K562 (cell line): ENCODE results near the gene CNFN. TPM values are rescaled to one million over a fixed set of nuclear protein-coding genes. Genes with fewer than 3 reads are reported as not detected.
A peak's percentile ranks its signal among the peaks of the same experiment; 100 is the strongest.

Experiments used
- CREM ChIP-seq: IDR thresholded peaks from 2 replicates; pipeline ENCODE4 v1.6.1; 2014; ENCODE audit warnings: antibody characterized with exemption, low read depth
- E2F6 ChIP-seq, 2 experiments: IDR thresholded peaks; 2 replicates each; pipeline ENCODE4 v1.6.1; 2011; ENCODE audit warnings: borderline replicate concordance in 1 of 2, control low read depth in 1 of 2, low read depth in 1 of 2, low read length in 1 of 2, mild to moderate bottlenecking in 1 of 2, mixed read lengths in 1 of 2, moderate library complexity in 1 of 2; ENCODE audit not compliant: insufficient read depth in 1 of 2, insufficient read length in 1 of 2, poor library complexity in 1 of 2, severe bottlenecking in 1 of 2; ENCODE audit errors: extremely low read depth in 1 of 2
- EP400 ChIP-seq: fragments of 450-650 bp; IDR thresholded peaks from 2 replicates; pipeline ENCODE4 v1.6.1; 2017; ENCODE audit warnings: antibody characterized with exemption, mild to moderate bottlenecking, moderate library complexity
- JUND ChIP-seq, 2 experiments: IDR thresholded peaks; 2 replicates in 1 of 2; 3 replicates in 1 of 2; pipeline ENCODE4 v1.6.1; 2011; ENCODE audit warnings: borderline replicate concordance in 2 of 2, low read depth in 2 of 2, low read length in 2 of 2, improper control_type of control experiment in 1 of 2, missing biosample characterization in 1 of 2, missing genetic modification characterization in 1 of 2, missing genetic modification reagents in 1 of 2
- KAT8 ChIP-seq: fragments of 450-650 bp; IDR thresholded peaks from 2 replicates; pipeline ENCODE4 v1.6.1; 2016; ENCODE audit warnings: low read depth, mild to moderate bottlenecking
- MGA ChIP-seq: fragments of 450-650 bp; IDR thresholded peaks from 2 replicates; pipeline ENCODE4 v1.6.1; 2016; ENCODE audit warnings: mild to moderate bottlenecking, moderate library complexity
- MTA2 ChIP-seq: fragments of 450-650 bp; IDR thresholded peaks from 2 replicates; pipeline ENCODE4 v1.6.1; 2016; ENCODE audit warnings: low read depth
- MTA3 ChIP-seq: fragments of 450-650 bp; formaldehyde crosslinking; IDR thresholded peaks from 2 replicates; pipeline ENCODE4 v1.6.1; 2017; ENCODE audit warnings: mild to moderate bottlenecking, borderline replicate concordance
- NR4A1 ChIP-seq, 2 experiments: fragments of 250-450 bp in 1 of 2; fragments of 450-650 bp in 1 of 2; sonication (Bioruptor Pico) in 1 of 2; IDR thresholded peaks; 2 replicates each; pipeline versions ENCODE4 v1.4.0 to v1.6.1; 2016 to 2020; ENCODE audit warnings: mild to moderate bottlenecking in 2 of 2, missing compliant biosample characterization in 1 of 2, missing genetic modification characterization in 1 of 2, moderate library complexity in 1 of 2
- SMARCE1 ChIP-seq: fragments of 450-650 bp; IDR thresholded peaks from 2 replicates; pipeline ENCODE4 v1.7.1; 2016; ENCODE audit warnings: mild to moderate bottlenecking
- TFAP4 ChIP-seq: sonication (generic); formaldehyde crosslinking; IDR thresholded peaks from 2 replicates; pipeline ENCODE4 v1.8.0; 2022; ENCODE audit warnings: missing genetic modification reagents, mild to moderate bottlenecking, moderate library complexity, borderline replicate concordance
- polyA plus RNA-seq, 8 experiments: library from polyadenylated mRNA; depleted of rRNA in 4 of 8; stranded (reverse) in 5 of 8; unstranded in 3 of 8; fragments of >200 nt; fragmentation: Nextera tagmentation in 2 of 8; fragmentation: Illumina TruSeq in 1 of 8; extraction: Ambion mirVana in 2 of 8; extraction: Trizol in 1 of 8; gene quantifications; 2 replicates each; pipeline versions ENCODE4 v1.2.1 to v1.2.3, GENCODE V29; 2011 to 2014; ENCODE audit warnings: inconsistent platforms in 1 of 8, missing spikeins in 1 of 8
- total RNA-seq, 7 experiments: library from RNA; depleted of rRNA in 6 of 7; stranded (reverse); fragments of >200 nt in 6 of 7; fragmentation: Illumina TruSeq in 2 of 7; extraction: Trizol in 2 of 7; gene quantifications; 2 replicates each; pipeline versions ENCODE4 v1.2.1 to v1.2.3, GENCODE V29; 2011 to 2021; ENCODE audit warnings: low replicate concordance in 1 of 7

Gene CNFN
- total and polyA plus RNA-seq, 9 of the 15 experiments (the other 6 are each of a cell fraction or from before 2014, with no cell fraction given) = 0.18 to 0.52 (median 0.27) TPM; not detected in 5

GRCh38 chr19:42396381-42397262 lies 6.5 kb upstream of the CNFN start (continued):
- TF ChIP-seq TFAP4 = peak; percentile 53; the same call in 1 of the 2 replicates
- peak; percentile 82; the same call in 1 of the 2 replicates for TF ChIP-seq MTA3
- TF ChIP-seq E2F6 (IDR thresholded peaks at IDR 0.05; ENCODE audit: borderline replicate concordance in 1 of 2, extremely low read depth in 1 of 2, insufficient read depth in 1 of 2, insufficient read length in 1 of 2, low read depth in 1 of 2, low read length in 1 of 2, poor library complexity in 1 of 2, severe bottlenecking in 1 of 2) = peak; percentile 75 to 82
- TF ChIP-seq MGA = peak; percentile 62; the same call in 1 of the 2 replicates
- TF ChIP-seq CREM = peak; percentile 93
- peak; percentile 93 for TF ChIP-seq JUND (IDR thresholded peaks at IDR 0.05; ENCODE audit: borderline replicate concordance, low read depth, low read length)
- TF ChIP-seq JUND (tag; IDR thresholded peaks at IDR 0.05; ENCODE audit: borderline replicate concordance, low read depth, low read length) = peak; percentile 88; the same call in 2 of the 3 replicates
- TF ChIP-seq KAT8 = no peak
- peak; percentile 68 for TF ChIP-seq EP400
- no peak for TF ChIP-seq MTA2
- no peak for TF ChIP-seq SMARCE1
- TF ChIP-seq NR4A1 (CRISPR knock-in tag; IDR thresholded peaks at IDR 0.05) = no peak
- peak; percentile 53; the same call in 1 of the 2 replicates for TF ChIP-seq NR4A1 (tag; IDR thresholded peaks at IDR 0.05)
